Fibroblast of the aortic adventitia (primary cell): Measurements from ENCODE around the gene MYBBP1A. TPM values are rescaled to one million over a fixed set of nuclear protein-coding genes. Genes with fewer than 3 reads are reported as not detected.

Experiments
- DNase-seq: peaks from one replicate; pipeline ENCODE4 v3.0.0-alpha.2; 2010; ENCODE audit warnings: low read depth
- H3K4me3 ChIP-seq: 2 replicates; pipeline ENCODE4 v1.5.1; 2011; ENCODE audit warnings: low read depth, mild to moderate bottlenecking, control low read depth, low read length, moderate library complexity
- total RNA-seq: library from RNA; depleted of rRNA; stranded (reverse); fragments of >200 nt; gene quantifications from 2 replicates; pipeline ENCODE4 v1.2.3, GENCODE V29; 2012; ENCODE audit warnings: low replicate concordance
- TF ChIP-seq, protein P1 (sequence below): IDR thresholded peaks from 2 replicates; pipeline ENCODE4 v1.5.1; 2011; ENCODE audit warnings: mild to moderate bottlenecking, low read length, control low read depth, inconsistent platforms; ENCODE audit not compliant: insufficient read depth

Gene MYBBP1A
- total RNA-seq, 1 donor: 51.0 TPM

GRCh38 chr17:4516735-4517134 lies 38.4 kb downstream of the MYBBP1A start:
- H3K4me3 ChIP-seq: no peak overlapping the region
- TF ChIP-seq, protein P1, sequence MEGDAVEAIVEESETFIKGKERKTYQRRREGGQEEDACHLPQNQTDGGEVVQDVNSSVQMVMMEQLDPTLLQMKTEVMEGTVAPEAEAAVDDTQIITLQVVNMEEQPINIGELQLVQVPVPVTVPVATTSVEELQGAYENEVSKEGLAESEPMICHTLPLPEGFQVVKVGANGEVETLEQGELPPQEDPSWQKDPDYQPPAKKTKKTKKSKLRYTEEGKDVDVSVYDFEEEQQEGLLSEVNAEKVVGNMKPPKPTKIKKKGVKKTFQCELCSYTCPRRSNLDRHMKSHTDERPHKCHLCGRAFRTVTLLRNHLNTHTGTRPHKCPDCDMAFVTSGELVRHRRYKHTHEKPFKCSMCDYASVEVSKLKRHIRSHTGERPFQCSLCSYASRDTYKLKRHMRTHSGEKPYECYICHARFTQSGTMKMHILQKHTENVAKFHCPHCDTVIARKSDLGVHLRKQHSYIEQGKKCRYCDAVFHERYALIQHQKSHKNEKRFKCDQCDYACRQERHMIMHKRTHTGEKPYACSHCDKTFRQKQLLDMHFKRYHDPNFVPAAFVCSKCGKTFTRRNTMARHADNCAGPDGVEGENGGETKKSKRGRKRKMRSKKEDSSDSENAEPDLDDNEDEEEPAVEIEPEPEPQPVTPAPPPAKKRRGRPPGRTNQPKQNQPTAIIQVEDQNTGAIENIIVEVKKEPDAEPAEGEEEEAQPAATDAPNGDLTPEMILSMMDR: no peak
- peak; percentile 76 for DNase-seq

DNA sequence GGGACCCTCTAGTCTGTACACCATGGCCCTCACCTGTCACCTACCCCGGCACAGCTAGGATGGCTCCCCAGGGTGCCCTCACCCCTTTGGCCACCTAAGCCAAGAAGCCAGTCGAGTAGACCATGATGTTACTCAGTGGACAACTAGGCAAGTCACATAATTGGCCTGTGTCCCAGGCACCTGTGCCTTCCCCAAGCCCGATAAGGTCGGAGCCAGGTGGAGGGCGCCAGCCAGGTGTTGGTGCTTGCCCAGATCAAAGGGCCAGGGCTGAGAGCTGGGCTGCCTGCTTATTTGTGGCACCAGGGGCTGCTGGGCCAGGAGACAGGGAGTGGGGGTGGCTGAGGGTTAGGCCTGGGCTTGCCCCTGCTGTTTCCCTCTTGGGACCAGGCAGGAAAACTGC lies 39.7 kb downstream of the MYBBP1A start:
- H3K4me3 ChIP-seq: no peak overlapping the region
- DNase-seq: no peak

GRCh38 chr17:4514779-4515178 lies 40.4 kb downstream of the MYBBP1A start:
- no peak overlapping the region for H3K4me3 ChIP-seq
- DNase-seq: no peak
- TF ChIP-seq, protein P1: no peak

More for the DNA sequence above, 39.7 kb downstream of the MYBBP1A start:
- TF ChIP-seq, protein P1: no peak

GRCh38 chr17:4514206-4514605 lies 41.0 kb downstream of the MYBBP1A start:
- no peak for DNase-seq
- no peak overlapping the region for H3K4me3 ChIP-seq
- TF ChIP-seq, protein P1: no peak

GRCh38 chr17:4513113-4514032 lies 41.8 kb downstream of the MYBBP1A start:
- no peak overlapping the region for H3K4me3 ChIP-seq
- TF ChIP-seq, protein P1: no peak
- no peak for DNase-seq

DNA sequence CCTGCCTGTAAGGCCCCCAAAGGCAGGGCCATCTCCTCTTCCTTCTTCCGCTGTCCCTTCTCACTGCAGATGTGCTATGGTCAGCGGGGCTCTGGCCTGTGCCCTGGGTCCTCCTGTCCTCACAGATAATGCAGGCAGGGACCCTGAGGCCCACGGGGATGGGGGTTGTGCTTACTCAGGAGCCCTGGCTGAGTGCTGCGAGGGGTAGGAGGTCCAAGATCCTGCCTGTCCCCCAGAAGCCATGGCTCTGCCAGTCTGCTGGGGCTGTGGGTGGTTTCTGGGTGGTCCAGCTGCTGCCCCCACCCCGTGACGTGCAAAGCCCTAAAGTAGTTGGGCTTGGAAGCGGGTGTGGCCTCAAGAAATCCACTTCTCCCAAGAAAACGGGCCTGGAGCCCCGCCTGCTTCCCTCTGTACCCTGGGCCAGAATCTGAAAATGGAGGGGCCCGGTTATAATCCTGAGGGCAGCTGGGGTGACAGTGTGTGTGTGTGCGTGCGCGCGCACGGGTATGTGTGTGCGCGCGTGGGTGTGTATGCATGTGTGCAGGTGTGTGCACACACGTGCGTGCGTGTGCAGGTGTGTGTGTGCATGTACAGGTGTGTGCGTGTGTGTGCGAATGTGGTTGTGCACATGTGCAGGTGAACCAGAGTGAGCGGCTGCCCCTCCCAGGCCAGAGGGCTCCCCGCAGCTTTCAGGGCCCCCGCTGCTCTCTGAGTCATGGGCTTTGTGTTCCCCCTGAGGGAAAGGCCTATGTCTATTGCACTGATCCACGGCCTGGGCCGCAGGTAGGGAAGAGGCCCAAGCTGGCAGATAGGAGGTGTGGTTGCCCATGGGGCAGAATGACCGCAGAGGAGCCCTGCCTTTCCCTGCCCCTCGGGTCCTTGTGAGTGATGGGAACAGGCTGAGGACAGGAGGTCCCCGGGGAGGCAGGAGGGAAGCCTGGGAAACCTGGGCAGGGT lies 42.8 kb downstream of the MYBBP1A start:
- TF ChIP-seq, protein P1: no peak
- no peak overlapping the region for H3K4me3 ChIP-seq
- DNase-seq: no peak
